ENCODE data around the gene ROBO4. TPM values are rescaled to one million over a fixed set of nuclear protein-coding genes. Genes with fewer than 3 reads are reported as not detected.

The ROBO4 gene
- not detected in 5 replicates for total RNA-seq (2022; extraction: Qiagen RNA extraction; ENCODE audit: low read depth)

DNA sequence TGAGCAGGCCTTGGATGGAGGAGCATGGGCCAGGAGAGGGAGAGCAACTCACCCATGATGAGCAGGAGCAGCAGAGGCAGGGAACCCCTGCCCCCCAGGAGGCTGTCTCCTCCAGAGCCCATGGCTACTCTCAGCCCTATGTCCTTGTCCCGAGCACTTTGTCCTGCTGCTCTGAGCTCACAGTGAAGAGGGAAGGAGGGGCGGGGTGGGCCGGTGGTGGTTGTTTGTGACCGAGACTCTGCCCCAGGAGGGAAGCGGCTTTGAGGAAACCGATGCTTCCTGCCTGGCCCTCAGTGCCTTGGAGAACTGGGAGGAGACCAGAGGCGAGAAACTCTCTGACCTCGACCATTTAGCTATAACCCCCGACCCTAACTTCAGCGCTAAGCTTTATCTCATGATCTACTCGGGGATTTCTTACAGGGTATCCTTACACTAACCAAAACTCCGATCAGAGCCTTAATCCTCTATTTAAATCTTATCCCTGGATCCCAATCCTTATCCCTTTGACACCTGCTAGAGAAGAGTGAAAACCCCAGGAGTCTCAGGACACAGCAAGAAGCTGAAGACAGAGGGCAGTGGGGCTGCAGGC is at the start of gene ROBO4:
ROBO4 (minus strand) TSS at position 192 of the 589 bp plus-strand sequence; CDS start at position 122, 70 bp downstream.

GRCh38 chr11:124935548-124936514 is 38.2 kb upstream of the ROBO4 start, which contains the start of gene HEPACAM:
TSS of gene HEPACAM (minus strand) at chr11:124936047. CDS start at chr11:124936006, 41 bp downstream.

GRCh38 chr11:124918950-124919349 is 21.3 kb upstream of the ROBO4 start, which contains the start of gene HEPN1:
TSS of gene HEPN1 (plus strand) at chr11:124919250.

DNA sequence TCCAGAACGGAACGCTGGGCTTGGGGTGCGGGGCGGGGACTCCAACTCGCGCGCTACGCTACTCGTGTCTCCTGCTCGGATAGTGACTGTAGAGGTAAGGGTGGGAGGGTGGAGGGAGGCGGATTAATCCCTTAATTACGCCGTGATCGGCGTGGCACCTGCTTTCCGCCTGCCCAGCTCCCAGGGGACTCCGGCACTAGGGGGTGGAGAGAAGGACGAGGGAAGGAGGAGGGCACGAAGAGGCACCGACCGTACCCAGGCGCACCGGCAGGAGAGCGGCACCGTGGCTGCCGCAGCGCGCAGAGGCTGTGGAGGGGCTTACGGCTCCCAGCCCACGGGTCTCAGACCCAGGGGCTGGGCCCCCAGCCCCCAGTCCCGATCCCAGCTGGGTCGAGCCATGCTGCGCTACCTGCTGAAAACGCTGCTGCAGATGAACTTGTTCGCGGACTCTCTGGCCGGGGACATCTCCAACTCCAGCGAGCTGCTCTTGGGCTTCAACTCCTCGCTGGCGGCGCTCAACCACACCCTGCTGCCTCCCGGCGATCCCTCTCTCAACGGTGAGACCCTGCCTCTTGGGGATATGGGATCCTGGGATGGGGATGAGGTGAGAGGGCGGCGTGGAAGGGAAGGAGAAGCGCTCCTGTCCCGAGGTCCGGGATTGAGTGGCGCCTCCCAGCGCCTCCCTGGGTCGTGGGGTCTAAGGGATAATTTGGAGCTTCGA is 32.3 kb downstream of the ROBO4 start, which contains the start of gene ROBO3:
ROBO3 (plus strand) TSS at position 252 of the 721 bp plus-strand sequence; CDS start at position 398, 146 bp downstream.

Other genes with a start within 250 kb of the ROBO4 start
- 12.0 to 16.3 TPM (median 13.1 TPM) in 5 replicates for gene SIAE, start 224.1 kb downstream of the ROBO4 start, total RNA-seq (2022; extraction: Qiagen RNA extraction; ENCODE audit: low read depth)
- gene SPA17, start 224.0 kb downstream of the ROBO4 start, total RNA-seq (2022; extraction: Qiagen RNA extraction; ENCODE audit: low read depth), result 15.7 to 43.3 TPM (median 19.0 TPM) in 5 replicates
- 7.3 to 12.6 TPM (median 11.1 TPM) in 5 replicates for gene NRGN, start 157.9 kb downstream of the ROBO4 start, total RNA-seq (2022; extraction: Qiagen RNA extraction; ENCODE audit: low read depth)
- 0.20 to 0.28 TPM (median 0.24 TPM) in 3 of 5 replicates, not detected in the others for gene VSIG2, start 145.6 kb downstream of the ROBO4 start, total RNA-seq (2022; extraction: Qiagen RNA extraction; ENCODE audit: low read depth)
- 7.8 to 14.2 TPM (median 12.0 TPM) in 5 replicates for gene ESAM, start 135.6 kb downstream of the ROBO4 start, total RNA-seq (2022; extraction: Qiagen RNA extraction; ENCODE audit: low read depth)
- 5.2 to 5.7 TPM (median 5.3 TPM) in 5 replicates for gene MSANTD2, start 97.5 kb downstream of the ROBO4 start, total RNA-seq (2022; extraction: Qiagen RNA extraction; ENCODE audit: low read depth)
- gene ROBO3, start 32.4 kb downstream of the ROBO4 start, total RNA-seq (2022; extraction: Qiagen RNA extraction; ENCODE audit: low read depth), result 2.7 to 3.7 TPM (median 2.8 TPM) in 5 replicates
- gene HEPN1, start 21.4 kb upstream of the ROBO4 start, total RNA-seq (2022; extraction: Qiagen RNA extraction; ENCODE audit: low read depth), result not detected in 5 replicates
- not detected in 5 replicates for gene HEPACAM, start 38.2 kb upstream of the ROBO4 start, total RNA-seq (2022; extraction: Qiagen RNA extraction; ENCODE audit: low read depth)
- 0.50 to 0.88 TPM (median 0.67 TPM) in 5 replicates for gene CCDC15, start 56.3 kb upstream of the ROBO4 start, total RNA-seq (2022; extraction: Qiagen RNA extraction; ENCODE audit: low read depth)
- gene SLC37A2, start 165.4 kb upstream of the ROBO4 start, total RNA-seq (2022; extraction: Qiagen RNA extraction; ENCODE audit: low read depth), result 0.06 to 0.14 TPM (median 0.08 TPM) in 4 of 5 replicates, not detected in the other
- 19.3 to 27.2 TPM (median 24.3 TPM) in 5 replicates for gene TMEM218, start 213.8 kb upstream of the ROBO4 start, total RNA-seq (2022; extraction: Qiagen RNA extraction; ENCODE audit: low read depth)